ENCODE results near the gene USP53.
"Not testable (repeated sequence)": the region's sequence is repeated elsewhere in the genome, so short reads cannot be mapped to it uniquely, and the experiment has no call there.

The USP53 gene

DNA sequence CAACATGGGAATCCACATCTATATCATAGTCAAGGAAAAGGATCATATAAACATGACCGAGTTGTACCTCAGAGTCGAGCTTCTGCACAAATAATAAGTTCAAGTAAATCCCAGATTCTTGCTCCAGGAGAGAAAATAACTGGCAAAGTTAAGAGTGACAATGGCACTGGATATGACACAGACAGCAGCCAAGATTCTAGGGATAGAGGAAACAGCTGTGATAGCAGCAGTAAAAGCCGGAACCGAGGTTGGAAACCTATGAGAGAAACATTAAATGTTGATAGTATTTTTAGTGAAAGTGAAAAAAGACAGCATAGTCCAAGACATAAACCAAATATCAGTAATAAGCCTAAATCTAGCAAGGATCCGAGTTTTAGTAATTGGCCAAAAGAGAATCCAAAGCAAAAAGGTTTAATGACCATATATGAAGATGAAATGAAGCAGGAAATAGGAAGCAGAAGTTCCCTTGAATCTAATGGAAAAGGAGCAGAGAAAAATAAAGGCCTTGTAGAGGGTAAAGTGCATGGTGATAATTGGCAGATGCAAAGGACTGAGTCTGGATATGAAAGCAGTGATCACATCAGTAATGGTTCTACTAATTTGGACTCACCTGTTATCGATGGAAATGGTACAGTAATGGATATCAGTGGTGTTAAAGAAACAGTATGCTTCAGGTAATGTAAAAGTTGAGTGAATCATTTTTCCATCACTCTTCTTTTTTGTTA, 59.0 kb downstream of the USP53 start:
- no peak for DNase-seq (ENCODE audit: low read depth)

DNA sequence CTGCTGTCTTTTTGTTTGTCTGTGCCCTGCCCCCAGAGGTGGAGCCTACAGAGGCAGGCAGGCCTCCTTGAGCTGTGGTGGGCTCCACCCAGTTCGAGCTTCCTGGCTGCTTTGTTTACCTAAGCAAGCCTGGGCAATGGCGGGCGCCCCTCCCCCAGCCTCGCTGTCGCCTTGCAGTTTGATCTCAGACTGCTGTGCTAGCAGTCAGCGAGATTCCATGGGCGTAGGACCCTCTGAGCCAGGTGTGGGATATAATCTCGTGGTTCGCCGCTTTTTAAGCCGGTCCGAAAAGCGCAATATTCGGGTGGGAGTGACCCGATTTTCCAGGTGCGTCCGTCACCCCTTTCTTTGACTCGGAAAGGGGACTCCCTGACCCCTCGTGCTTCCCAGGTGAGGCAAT, 67.0 kb downstream of the USP53 start:
- not testable (repeated sequence) for DNase-seq (ENCODE audit: low read depth)

DNA sequence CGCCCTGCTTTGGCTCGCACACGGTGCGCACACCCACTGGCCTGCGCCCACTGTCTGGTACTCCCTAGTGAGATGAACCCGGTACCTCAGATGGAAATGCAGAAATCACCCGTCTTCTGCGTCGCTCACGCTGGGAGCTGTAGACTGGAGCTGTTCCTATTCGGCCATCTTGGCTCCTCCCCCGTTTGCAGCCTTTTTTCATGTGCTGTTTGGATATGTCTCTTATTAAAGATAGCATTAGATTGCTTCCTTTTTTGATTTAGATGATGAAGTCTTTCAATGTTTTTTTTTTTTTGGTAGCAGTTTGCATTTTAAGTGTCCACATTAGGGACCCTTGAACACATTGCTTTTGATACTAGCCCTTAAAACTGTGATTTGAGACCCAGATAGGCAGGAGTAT, 67.4 kb downstream of the USP53 start:
- not testable (repeated sequence) for DNase-seq (ENCODE audit: low read depth)

DNA sequence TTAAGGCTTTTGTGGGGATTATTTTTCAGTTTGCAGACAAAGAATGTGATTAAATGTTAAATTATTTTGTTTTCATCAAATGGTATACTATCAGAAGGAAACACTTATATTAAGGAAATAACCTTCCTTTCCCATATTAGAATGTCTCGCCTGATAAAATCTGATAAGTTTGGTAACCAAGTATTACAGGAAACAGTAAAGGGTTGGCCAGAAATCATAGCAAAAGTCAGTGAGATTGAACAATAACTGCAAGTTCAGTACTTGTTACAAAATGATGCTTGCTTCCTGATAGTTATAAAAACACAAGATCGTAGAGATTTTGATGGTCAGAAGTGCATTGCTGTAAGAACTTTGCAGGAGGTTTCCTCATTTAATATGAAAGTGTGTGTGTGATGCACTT, 68.9 kb downstream of the USP53 start:
- no peak for DNase-seq (ENCODE audit: low read depth)

DNA sequence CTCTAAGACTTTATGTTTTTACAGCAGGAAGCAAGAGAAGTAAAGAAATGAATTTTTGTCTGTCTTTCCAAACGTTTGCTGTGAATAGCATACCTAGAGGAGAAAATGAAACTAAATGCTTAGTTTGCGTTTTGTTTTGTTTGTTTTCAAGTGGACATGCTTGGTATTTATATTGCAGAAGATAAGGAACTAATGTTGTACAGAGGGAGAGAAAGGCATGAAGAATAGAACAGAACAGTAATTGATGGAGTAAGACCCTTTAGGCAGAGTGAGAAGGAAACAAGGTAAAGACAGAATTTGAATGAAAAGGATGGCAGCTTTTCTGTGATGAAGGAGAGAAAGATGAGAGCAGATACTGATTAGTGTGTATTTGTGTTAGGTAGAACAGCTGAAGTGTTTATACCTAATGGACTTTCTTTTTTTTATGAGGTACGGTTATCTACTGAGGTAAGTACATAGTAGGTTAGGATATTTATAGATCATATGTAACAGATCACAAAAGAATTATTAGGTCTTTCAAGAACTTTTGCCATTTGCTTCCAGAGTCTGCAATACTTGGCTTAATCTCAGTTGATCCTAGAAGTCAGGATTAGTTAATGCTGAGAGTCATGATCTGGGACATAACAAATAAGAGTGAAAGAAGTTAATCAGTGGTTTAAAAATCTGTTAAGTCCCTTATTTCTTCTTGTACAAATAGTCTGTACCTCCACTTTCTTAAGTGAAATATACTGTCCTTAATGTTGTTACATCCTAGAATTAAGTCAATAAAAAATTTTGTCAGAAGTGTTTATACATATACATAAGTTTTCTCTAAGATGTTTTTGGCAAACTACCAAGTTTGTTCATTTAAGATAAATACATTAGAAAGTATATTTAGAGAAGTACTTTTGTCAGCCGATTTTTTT, 72.6 kb downstream of the USP53 start:
- no peak for DNase-seq (ENCODE audit: low read depth)

DNA sequence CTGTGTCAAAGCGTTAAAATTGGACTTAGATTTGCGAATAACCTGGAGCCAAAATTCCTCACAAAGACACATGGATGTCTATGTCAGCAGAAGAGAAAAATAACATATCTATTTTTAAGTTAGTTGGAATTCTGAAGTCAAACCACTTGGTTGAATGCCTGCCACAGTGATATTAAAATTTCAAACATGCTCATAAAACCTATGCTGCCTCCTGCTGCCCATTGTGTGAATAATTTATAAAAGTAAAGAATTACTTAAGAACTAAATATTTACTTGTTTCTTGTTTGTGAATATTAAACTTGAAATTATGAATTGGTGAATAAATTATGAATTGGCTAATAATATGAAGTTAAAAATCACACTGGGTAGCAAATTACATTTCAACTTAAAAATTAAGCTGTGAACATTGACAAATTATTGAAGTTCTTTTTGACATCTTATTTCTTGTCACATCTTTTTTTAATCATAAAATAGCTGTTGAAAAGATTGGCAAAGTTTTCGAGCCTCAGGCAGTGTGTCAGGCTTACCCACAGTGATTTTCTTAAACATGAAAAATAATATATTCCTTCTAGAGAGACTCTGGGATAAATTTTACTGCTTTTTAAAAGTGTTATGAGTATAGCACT, 74.0 kb downstream of the USP53 start:
- DNase-seq (ENCODE audit: low read depth): peak; percentile 54

DNA sequence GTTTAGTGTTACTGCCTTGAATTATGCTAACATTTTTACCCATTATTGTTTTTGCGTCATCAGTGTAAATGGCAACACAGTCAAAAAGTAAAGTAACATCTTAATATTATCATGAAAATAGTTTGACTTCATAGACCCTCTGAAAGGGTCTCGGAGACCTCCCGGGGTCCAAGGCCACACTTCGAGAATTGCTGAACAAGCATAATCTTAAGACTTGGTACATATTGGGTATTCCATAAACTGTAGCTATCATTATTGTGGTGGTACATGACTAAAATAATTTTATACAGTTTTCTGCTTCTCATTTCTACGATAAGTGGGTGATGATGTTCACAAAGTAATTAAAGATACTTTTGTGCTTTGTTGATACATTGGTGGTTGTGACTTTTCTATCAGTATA, 76.8 kb downstream of the USP53 start:
- no peak for DNase-seq (ENCODE audit: low read depth)

DNA sequence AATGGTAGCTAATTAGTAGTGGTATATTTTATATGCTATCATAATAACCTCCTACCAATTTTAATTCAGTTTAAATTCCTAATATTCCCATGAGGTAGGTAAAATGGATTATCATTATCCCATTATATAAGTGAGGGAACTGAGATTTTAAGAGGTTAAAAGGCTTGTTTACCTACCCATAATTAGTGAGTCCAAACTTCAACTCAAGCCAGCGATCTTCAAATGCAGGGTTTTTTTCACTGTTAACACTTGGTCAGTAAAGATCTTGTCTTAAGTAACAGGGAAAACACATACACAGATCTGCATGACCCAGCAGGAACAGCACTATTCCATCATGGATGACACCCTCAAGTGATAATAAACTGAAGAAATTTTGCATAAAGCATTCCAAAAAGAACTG, 78.1 kb downstream of the USP53 start:
- DNase-seq (ENCODE audit: low read depth): no peak

DNA sequence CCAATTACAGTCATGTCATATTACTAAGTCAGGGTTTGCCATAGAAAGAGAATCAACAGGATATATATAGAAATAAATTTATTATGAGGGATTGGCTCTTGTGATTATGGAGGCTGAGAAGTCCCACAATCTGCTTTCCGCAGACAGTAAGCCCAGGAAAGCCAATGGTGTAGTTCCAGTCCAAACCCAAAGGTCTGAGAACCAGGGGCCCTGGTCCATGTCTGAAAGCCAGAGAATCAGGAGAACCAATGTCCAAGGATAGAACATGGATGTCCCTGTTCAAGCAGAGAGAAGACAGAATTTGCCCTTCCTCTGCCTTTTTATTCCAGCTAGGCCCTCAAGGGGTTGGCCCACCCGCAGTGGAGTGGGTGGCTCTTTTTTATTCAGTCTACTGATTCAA, 83.8 kb downstream of the USP53 start:
- no peak for DNase-seq (ENCODE audit: low read depth)

DNA sequence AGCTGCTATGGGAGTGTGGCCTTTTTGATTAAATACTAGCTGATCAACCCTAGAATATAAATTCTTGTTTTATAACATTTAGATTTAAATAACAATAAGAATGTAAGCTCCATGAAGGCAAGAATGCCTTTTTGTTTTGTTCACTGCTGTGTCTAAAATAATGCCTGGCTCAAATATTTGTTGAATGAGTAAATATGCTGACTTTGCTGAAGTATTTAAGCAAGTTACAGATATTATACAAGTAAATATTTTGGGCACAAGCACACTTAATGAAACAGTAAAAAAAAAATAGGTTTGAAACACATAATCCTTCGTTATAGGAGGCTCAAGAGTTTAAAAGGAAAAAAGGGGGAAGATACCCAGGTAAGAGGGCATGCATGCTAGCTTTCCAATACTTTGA, 85.3 kb downstream of the USP53 start:
- no peak for DNase-seq (ENCODE audit: low read depth)

DNA sequence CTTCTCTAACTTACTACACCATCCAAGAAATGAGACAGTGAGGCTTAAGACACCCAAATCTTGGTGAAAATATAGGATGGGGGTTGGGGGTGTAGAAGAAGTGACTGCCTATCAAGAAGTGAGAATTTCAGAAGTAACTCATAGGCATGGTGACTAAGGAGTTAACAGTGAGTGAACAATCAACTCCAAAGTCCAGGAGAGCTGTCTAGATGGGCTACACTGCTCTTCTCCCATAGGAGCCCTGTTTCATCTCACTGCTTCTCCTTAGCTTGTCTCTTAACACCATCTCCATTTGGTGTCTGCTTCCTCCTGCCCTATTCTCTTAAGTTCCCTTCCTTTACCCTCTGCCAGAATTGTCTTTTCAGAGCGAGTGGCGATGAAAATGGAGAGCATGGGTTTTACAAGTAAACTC, 86.8 kb downstream of the USP53 start:
- no peak for DNase-seq (ENCODE audit: low read depth)

DNA sequence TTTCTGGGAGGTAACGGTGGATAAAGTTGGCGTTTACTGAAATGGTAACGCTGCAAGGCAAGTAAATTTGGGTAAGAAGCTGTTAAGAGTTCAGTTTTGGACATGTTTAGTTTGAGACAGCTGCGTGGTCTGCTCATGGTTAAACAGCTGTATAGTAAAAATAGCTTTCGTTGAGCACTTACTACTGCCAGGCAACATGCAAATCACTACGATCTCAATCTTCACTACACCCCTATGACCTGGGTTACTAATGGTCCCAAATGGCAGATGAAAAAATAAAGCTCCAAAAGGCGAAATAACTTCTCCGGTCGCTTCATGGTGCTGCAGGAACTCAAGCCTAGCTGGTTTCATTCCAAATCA, 87.2 kb downstream of the USP53 start:
- no peak for DNase-seq (ENCODE audit: low read depth)

DNA sequence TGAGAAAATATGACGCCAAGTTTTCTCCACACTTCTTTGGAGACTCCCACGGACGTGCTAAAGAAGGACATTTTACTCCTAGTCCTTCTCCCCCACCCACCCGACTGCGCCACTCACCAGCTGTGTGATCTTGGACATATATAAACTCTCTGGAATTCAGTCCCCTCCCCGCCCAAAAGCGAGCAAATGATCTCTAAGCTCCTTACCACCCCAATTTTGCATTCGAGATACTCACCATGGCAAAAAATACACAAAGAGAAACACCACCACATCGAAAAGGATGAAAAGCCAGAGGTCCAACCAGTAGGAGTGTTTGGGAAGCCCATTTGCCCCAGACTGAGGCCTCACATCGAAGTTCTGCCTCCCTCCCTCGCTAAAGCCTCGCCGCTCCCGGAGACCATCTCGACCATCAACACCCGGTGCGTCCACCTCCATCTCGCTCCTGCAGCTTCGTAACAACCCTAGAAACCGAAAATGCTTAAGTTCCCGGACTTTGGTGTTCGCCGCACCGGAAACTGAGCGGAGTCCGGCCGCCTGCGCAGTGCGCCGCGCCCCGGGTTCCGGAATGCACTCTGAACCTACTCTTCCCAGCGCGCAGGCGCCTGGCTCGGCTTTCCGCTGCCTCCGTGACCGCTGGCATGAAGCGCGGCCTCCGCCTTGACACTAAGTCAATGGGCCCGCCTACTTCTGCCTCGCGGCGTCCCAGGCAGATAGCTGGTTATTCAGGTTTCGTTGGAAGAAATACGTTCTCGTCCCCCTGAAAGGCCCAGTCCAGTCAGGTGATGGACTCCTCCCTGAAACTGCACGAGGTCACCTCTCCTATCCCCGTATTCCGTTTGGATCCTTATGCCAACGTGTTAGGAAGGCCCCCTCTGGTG, 87.8 kb downstream of the USP53 start:
- DNase-seq (ENCODE audit: low read depth): peak; percentile 48

DNA sequence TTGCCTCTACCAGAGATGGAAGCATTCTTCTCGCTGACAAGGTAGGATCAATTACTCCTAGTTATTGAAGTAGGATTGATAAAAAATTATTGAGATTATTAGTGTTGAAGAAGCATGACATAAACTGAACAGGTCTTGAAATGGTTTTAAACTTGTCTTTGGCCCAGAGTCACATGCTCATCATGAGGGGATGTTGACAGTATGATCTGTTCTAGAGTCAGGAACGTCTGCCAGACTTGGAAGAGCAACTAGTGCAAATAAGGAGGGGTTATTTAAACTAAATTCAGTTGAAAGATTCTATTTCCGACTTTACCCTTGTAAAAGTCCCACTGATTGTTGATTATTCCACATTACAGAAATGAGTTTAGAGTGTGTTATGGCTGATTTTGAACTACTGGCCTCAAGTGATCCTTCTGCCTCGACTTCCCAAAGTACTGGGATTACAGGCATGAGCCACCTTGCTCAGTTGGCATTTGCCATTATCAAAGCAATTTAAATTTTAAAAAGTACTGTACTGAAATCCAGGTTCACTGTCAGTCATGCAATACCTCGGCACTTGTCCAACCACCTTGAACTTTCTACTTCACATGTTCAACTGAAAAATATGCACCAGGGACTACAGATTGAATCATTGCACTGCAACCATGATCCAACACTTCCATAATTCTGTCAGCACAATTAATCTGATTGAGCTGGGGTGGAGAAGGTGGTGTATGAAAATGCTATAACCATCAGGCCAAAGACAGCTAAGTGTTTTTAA, 89.7 kb downstream of the USP53 start:
- DNase-seq (ENCODE audit: low read depth): no peak

DNA sequence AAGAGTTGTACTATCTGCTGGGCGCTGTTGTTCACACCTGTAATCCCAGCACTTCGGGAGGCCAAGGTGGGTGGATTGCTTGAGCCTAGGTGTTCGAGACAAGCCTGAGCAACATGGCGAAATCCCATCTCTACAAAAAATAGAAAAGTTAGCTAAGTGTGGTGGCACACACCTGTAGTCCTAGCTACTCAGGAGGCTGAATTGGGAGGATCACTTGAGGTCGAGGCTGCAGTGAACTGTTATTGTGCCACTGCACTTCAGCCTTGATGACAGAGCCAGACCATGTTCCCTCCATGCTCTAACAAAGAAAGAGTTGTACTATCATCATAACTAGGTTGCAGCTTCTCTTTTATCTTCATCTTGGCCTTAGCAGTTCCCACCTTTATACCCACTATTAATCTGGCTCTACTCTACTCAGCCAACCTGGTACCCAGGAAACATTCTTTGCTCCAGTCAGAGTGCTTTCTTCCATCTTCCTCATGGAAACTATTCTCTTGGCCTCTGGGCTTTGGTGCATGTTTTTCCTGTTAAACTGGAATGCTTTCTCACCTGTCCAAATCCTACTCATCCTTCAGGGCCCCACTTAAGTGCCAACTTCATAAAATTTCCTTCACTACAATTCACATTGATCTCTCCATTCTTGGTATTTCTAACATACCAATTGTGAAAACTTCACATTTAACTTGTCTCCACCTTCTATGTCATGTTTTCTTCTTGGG, 91.2 kb downstream of the USP53 start:
- DNase-seq (ENCODE audit: low read depth): no peak

DNA sequence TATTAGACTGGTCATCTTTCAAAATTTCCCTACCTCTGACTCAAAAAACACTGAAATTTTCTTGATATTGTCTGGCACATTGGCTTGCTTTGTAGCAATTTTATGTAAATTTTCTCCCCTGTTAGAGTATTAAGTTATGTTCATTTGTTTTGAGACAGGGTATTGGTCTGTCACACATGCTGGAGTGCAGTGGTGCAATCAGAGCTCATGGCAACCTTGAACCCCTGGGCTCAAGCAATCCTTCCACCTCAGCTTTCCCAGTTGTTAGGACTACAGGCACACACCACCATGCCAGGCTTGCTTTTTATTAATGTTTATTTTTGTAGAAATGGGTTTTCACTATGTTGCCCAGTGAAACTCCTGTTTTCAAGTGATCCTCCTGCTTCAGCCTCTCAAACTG, 91.9 kb downstream of the USP53 start:
- no peak for DNase-seq (ENCODE audit: low read depth)

DNA sequence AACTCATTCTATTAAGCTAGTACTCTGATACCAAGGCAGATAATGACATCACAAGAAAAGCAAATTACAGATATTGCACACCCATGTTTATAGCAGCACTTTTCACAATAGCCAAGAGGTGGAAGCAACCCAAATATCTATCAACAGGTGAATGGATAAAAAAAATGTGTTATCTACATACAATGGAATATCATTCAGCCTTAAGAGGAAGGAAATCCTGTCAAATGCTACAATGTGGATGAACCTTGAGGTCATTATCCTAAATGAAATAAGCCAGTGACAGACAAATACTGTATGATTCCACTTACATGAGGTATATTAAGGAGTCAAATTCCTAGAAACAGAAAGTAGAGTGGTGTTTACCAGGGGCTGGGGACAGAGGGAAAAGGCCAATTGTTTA, 95.1 kb downstream of the USP53 start:
- DNase-seq (ENCODE audit: low read depth): no peak

DNA sequence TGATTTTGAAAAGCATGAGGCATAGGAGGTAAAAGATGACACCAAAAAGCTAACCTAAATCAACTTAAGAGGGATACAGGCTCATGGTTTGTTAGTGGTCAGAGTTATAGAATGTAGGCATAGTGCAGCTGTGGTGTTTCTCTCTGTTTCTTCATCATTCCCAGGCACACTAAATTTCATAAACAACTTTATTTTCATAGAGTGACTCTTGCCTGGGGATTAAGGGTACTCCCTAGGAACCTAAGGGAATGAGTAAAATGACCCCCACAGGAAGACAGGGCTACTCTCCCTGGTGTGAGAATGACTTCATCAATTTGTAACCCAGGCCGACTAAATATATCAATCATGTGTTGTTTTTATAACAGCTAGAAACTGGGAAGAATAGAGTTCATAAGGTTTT, 98.3 kb downstream of the USP53 start:
- DNase-seq (ENCODE audit: low read depth): no peak

DNA sequence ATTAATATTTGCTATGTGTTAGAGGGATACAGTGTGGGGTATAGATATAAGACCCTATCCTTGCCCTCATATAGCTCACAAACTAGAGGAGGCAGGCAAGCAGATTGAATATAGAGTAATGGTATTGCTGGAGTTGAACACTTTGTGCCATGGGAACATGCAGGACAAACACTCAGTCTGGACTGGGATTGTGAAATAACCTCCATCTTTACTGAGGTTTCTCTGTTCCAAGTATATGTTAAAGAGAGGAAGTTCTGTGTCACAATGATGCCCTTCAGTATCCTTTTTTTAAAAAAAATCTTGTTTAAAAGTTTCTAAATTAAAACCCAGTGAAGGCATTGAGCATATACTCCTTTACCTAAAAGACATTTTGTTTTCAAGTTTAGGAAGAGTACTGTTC, 100.7 kb downstream of the USP53 start:
- DNase-seq (ENCODE audit: low read depth): no peak

DNA sequence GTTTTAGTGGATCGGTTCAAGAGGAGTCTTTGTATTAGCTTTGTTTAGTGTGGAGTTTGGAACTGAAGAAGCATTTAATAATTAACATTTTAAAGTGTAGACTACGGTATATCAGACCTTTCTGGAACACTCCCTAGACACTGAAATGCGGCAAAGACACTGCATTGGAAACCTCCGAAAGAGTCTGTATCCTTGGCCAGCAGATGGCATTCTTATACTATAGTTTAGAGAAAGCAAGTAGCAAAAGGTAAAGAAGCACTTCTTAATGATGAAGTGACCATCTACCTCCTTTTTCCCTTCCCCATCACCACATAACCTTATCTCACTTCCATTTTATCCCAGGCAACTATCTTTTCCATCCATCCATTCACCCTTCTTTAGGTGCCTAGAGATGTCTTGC, 101.8 kb downstream of the USP53 start:
- no peak for DNase-seq (ENCODE audit: low read depth)

DNA sequence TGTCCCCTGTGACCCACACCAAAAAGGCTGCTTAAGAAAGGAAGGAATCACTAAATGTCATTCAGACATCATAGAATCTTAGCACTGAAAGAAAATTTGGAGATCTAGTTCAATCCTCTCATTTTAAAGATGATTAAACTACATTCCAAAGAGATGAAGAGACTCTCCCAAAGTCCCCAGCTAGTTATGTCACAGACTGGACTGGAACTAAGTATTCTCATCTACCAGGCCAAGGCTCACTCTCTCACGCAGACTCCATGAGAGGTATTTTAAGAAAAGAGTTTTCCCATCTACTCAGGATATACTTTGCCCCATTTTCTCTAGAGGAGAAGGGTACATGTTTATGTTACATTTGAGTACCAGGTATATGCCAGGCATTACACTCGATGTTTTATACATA, 102.5 kb downstream of the USP53 start:
- no peak for DNase-seq (ENCODE audit: low read depth)
